GM13976 (cell line): Measurements from ENCODE around the gene SLC25A39.

ENCODE experiments used
- DNase-seq: peaks from one replicate; pipeline ENCODE4 v3.0.0; 2012; ENCODE audit warnings: low spot score
- CTCF ChIP-seq: IDR thresholded peaks from 2 replicates; pipeline ENCODE4 v1.5.1; 2012; ENCODE audit warnings: borderline replicate concordance, mild to moderate bottlenecking; ENCODE audit not compliant: insufficient read depth; ENCODE audit errors: extremely low read depth, missing control alignments, control extremely low read depth
- in situ Hi-C: fragments of 300-500 bp; cut with MboI; formaldehyde crosslinking; loops from one replicate; pipeline ENCODE4 v1.12.0; 2022; ENCODE audit warnings: low sequenced_read_pairs, mixed read lengths, inconsistent platforms; ENCODE audit not compliant: unreplicated experiment

SLC25A39 gene

GRCh38 chr17:44352828-44353671 lies 28.4 kb upstream of the SLC25A39 start:
- no peak for TF ChIP-seq CTCF
- in situ Hi-C loops, result no loop called here
- no peak for DNase-seq

GRCh38 chr17:44351961-44352827 lies 27.6 kb upstream of the SLC25A39 start:
- TF ChIP-seq CTCF, result no peak
- in situ Hi-C loops, result no loop called here
- DNase-seq, result peak; percentile 22

GRCh38 chr17:44351464-44351863 lies 26.8 kb upstream of the SLC25A39 start:
- TF ChIP-seq CTCF, result no peak
- peak; percentile 20 for DNase-seq
- in situ Hi-C loops, result no loop called here

- in situ Hi-C loops, result no loop called here
- peak; percentile 86 for DNase-seq
- TF ChIP-seq CTCF, result peak; percentile 87
Observed at GRCh38 chr17:44350733-44351226, 26.2 kb upstream of the SLC25A39 start.

GRCh38 chr17:44349553-44350070 lies 25.0 kb upstream of the SLC25A39 start:
- no peak for DNase-seq
- in situ Hi-C loops, result no loop called here
- TF ChIP-seq CTCF, result no peak

- no peak for DNase-seq
- no peak for TF ChIP-seq CTCF
- in situ Hi-C loops, result no loop called here
Observed at GRCh38 chr17:44348988-44349364, 24.4 kb upstream of the SLC25A39 start.
